Activated naive CD4-positive, alpha-beta T cell treated with Interleukin-2 at 50 U/mL for 16 hours (primary cell): ENCODE measurements around the gene ZCCHC3.
"Not testable (repeated sequence)": the region's sequence is repeated elsewhere in the genome, so short reads cannot be mapped to it uniquely, and the experiment has no call there.

Experiments
- DNase-seq: peaks from one replicate; pipeline ENCODE4 v3.0.0-alpha.2; 2020

The ZCCHC3 gene

DNA sequence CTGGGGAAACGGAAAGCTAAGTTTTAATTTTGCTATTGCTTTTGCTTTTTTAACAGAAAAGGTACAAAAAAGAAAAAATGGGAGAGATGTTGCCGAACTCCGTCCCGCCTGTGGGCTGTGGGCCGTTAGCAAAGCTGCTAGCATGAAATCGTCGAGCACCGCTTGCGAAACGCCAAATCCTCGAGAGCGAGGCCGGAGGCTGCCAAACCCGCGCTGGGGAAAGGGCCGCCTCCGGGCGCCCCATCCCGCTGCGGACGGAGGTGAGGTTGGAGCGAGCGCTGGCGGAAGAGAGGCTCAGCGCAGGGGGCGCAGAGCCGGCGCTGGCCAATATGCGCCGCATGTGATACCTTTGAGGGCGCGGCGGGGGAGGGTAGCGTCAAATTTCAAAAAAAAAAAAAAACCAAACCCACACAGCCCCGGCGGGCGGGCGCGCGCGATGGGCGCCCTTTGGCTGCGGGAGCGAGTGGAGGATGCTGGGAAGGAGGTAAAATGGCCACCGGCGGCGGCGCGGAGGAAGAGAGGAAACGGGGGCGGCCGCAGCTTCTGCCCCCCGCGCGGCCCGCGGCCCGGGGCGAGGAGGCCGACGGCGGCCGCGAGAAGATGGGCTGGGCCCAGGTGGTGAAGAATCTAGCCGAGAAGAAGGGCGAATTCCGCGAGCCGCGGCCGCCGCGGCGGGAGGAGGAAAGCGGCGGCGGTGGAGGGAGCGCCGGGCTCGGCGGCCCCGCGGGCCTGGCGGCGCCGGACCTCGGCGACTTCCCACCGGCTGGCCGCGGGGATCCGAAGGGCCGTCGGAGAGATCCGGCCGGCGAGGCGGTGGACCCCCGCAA lies at the start of gene ZCCHC3:
Gene ZCCHC3 (plus strand): TSS at position 473 of the 827 bp plus-strand sequence. CDS start 17 bp downstream, at position 490.
- peak; percentile 85 for DNase-seq

GRCh38 chr20:251354-251753 lies 46.0 kb upstream of the ZCCHC3 start:
- no peak for DNase-seq

- DNase-seq: no peak
Measured at GRCh38 chr20:252801-253200, 44.6 kb upstream of the ZCCHC3 start.

DNA sequence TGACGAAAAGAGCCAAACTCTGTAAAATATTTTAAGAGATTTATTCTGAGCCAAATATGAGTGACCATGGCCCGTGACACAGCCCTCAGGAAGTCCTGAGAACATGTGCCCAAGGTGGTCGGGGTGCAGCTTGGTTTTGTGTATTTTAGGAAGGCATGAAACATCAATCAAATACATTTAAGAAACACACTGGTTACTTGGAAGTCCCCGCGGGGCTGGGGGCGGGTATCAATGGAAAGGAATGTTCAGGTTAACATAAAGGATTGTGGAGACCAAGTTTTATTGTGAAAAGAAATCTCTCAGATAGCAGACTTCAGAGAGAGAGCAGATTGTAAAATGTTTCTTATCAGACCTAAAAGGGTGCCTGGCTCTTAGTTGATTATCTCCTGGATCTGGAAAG lies 43.9 kb upstream of the ZCCHC3 start:
- not testable (repeated sequence) for DNase-seq

- DNase-seq: no peak
Measured at GRCh38 chr20:257419-257818, 40.0 kb upstream of the ZCCHC3 start, which contains the start of gene DEFB132. Gene DEFB132 (plus strand): TSS chr20:257724. CDS start chr20:257779, 55 bp downstream.

DNA sequence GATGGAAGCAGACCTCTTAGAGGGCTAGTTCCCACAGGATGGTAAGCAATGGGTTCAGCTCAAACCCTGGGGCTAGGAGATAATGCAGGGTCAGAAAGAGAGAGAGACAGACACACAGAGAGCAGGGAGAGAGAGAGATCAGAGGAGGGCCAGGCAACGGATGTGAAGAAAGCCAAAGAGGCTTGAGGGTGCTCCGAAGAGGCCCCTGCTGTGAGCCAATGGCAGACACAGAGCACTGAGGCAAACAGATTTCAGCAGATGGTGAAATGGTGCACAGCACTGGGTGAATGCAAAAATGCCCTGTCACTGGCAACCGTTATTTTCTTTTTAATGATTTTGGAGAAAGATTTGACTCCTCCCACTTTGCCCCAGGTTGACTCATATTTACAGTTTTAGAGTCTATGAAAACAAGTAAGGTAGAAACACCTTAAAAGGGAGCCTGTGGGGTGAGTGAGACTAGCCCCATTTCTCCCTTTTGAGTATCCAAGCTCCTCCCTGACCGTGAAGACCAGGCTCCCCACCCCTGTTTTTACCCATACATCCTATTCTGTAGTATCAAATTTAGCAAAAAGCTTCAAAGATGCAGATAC lies 39.0 kb upstream of the ZCCHC3 start:
- DNase-seq: no peak

DNA sequence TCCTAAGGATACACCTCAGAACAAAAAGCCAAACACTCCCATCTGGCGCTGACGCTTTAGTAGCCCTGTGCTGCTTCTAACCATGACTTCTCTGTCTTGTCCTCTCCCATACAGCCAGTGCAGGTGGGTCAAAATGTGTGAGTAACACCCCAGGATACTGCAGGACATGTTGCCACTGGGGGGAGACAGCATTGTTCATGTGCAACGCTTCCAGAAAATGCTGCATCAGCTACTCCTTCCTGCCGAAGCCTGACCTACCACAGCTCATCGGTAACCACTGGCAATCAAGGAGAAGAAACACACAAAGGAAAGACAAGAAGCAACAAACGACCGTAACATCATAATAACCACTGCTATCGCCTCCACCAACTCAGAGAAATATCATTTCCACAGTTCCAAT lies 38.4 kb upstream of the ZCCHC3 start:
- DNase-seq: no peak

DNA sequence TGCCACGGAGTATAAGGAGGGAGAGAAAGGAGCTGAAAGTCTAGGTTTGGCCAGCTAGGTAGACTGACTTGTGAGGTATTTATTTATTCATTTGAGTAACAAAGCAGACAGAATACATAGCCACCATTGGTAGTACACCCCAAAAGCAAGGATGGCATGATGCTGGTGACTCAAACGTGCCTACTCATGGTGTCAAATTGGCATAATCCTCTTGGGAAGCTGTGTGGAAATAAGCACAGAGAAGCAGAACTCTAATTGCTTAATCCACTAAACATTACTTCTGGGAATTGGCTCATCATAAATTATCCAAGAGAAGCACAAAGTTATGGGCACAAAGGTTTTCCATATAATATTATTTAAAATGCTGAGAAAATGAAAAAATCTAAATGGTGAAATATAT lies 37.4 kb upstream of the ZCCHC3 start:
- no peak for DNase-seq

DNA sequence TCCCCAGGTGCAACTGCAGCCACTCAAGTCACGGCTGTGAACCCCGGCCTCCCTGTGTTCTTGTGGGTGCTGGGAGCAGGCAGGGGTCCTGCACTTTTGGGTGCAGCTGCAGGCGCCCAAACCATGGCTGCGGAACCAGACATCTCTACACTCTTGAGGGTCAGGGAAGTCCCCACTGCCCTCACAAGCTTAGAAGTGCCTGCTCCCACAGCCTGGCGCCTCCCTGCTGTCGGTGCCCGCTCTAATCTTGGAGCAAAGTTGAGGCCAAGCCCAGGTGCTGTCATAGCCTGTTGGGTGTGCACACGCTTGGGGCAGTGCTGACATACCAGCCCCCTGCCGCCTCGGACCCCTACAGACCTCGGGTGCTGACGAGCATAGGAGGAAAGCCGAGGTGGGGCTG lies 33.7 kb upstream of the ZCCHC3 start:
- DNase-seq: no peak

DNA sequence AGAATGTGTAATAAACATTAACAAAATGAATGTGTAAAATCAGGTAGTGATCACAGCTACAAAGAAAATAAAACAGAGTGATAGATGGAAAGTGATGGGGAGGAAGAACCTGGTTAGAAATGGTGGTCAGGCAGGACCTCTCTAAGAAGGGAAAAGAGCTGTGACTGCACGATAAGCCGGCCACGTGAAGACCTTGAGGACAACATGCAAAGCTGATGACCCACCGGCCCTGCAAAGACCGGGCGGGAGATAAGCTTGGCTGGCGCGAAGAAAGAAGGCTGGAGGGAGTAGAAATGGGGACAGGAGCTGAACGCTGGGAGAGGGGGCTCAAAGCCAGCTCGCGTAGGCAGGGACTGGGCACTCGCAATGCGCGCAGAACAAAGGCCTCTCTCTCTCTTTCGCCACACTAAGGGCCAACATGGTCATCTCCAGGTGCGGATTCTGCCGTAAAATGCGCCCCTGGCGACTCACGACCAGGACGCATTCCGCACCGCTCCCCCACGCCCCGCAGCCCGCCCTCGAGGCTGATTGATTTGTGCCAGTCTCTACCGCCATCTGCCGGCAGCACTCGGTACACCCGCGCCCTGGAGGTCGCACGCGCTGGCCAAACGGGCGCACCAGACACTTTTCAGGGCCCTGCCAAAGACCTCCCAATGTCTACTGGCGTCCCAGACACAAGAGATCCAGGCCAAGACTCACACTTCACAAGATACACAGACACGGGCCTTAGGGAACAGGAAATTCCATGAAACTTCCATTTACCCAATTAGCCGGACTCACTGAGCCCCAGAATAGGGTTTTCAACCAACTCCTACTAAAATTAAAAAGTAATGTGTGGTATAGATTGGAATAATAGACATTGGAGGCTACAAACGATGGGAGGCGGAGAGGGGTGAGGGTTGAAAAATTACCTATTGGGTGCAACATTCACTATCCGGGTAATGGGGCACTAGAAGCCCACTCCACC lies 30.5 kb upstream of the ZCCHC3 start:
- DNase-seq: peak; percentile 91

GRCh38 chr20:270517-270916 lies 26.9 kb upstream of the ZCCHC3 start:
- no peak for DNase-seq

- DNase-seq: no peak
Measured at GRCh38 chr20:271069-271468, 26.3 kb upstream of the ZCCHC3 start.

DNA sequence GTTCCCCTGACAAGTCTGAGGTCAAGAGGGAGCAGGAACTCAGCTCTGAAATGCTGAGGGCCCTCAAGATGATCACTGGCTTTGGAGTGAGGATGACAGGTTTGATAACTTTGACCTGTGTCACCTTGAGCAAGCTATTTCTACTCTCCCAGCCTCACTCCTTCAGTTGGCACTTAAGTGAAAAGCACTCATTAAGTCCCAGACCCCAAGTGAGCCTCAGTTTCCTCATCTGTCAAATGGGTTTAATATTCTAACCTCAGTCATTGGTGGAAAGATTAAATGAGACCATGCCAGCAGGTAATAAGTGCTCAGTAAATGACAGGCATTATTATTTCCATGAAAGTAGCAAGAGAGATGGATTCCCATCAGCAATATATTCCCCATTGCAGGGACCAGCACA lies 25.8 kb upstream of the ZCCHC3 start:
- DNase-seq: no peak

DNA sequence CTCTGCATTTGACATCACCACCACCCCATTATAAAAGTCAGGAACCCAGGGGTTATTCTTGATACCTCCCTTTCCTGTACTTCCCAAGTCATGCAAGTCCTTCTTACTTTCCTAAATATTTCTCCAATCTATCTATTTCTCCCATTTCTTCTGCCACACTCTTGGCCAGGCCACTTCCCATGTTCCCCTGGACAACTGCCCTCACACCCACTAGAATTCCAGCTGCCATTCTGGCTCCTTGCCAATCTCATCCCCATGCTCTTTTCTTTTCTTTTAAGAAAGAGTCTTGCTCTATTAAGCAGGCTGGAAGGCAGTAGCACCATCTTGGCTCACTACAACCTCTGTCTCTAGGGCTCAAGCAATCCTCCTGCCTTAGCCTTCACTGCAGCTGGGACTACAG lies 24.7 kb upstream of the ZCCHC3 start:
- no peak for DNase-seq

GRCh38 chr20:273884-274283 lies 23.5 kb upstream of the ZCCHC3 start:
- no peak for DNase-seq

DNA sequence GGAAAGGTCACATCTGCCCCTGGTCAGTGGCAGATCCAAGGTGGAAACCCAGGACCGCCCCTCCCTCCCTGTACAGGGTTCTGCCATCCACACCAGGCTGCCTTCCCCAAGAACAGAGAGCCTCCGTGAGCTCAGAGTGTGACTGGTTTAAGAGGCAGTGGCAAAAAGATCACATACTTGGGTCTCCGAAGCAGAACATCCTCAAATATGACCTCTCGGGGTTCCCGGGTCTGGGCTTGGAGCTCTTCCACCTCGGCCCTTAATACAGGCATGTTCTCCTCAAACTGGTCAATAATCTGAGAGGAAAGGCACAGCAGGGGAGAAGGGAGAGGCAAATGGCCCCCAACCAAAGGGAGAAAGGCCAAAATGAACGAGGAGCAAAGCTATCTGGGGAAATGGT lies 21.6 kb upstream of the ZCCHC3 start:
- no peak for DNase-seq

- DNase-seq: no peak
Measured at GRCh38 chr20:276620-277495, 20.5 kb upstream of the ZCCHC3 start.

DNA sequence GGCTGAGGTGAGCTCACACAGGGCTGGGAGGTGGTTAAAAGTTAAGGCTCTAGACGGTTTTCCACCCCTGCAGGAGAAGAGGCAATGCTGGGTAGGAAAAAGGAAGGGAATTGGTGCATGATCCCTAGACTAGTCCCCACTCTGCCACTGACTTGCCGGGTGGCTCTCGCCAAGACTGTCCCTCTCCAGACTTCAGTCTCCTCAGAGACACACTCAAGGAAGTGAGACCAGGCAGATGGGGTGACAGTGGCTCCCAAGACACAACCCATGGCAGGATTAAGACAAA lies 19.9 kb upstream of the ZCCHC3 start:
- DNase-seq: no peak

DNA sequence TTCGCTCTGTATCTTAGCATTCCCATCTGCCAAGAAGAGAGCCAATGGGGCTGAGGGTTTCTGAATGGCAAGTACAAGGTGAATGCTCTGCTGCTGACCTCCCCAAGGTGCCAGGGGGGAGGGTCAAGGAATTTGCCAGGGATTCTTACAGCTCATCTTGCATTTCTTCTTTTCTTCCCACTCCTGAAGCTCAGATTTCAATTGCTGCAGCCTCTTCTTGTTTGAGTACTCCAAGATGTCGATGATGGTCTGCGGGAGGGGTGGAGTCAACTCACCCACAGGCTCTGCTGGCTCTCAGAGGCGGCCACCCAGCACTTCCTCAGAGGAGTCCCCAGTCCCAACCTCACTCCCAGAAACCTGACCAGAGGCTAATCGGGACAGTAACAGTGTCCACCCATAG lies 19.2 kb upstream of the ZCCHC3 start:
- DNase-seq: no peak

- DNase-seq: no peak
Measured at GRCh38 chr20:278607-279571, 18.5 kb upstream of the ZCCHC3 start.

- DNase-seq: no peak
Measured at GRCh38 chr20:284172-284571, 13.2 kb upstream of the ZCCHC3 start.
